Peyer's patch (tissue), 4 donors: Measurements from ENCODE around the gene FAM180A.

Source experiments
- POLR2A ChIP-seq, 2 donors: fragments of 450-650 bp; IDR thresholded peaks; one replicate each; pipeline ENCODE4 v1.5.1; 2017; ENCODE audit warnings: antibody characterized with exemption in 2 of 2, mild to moderate bottlenecking in 2 of 2, moderate library complexity in 2 of 2
- TF ChIP-seq, protein P1 (sequence below), 6 experiments: fragments of 450-650 bp in 4 of 6; fragments of 200-600 bp in 2 of 6; sonication (generic) in 1 of 6; IDR thresholded peaks; one replicate each; pipeline ENCODE4 v1.5.1; 2017 to 2019; ENCODE audit warnings: antibody characterized with exemption in 6 of 6, mild to moderate bottlenecking in 3 of 6, moderate library complexity in 1 of 6

DNA sequence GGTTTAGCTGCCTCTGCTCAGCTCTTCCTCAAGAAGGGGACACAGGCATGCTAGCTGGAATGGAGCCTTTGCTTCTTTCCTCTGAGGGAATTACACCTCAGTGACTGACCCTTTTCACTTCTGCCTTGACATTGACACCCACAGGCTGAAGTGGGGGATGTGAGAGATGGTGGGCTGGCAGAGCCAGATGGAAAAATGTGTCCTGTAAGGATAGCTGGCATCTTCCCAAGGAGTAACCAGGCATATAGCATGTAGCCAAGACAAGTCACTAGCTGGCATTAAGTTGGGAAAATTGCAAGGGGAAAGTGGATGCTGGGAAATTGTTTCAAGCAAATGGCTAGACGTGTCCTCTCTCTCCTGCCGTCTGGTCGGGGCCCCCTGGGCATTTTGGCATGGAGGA, 66.4 kb downstream of the FAM180A start:
- no peak for TF ChIP-seq POLR2A (IDR thresholded peaks at IDR 0.05)
- TF ChIP-seq, protein P1, sequence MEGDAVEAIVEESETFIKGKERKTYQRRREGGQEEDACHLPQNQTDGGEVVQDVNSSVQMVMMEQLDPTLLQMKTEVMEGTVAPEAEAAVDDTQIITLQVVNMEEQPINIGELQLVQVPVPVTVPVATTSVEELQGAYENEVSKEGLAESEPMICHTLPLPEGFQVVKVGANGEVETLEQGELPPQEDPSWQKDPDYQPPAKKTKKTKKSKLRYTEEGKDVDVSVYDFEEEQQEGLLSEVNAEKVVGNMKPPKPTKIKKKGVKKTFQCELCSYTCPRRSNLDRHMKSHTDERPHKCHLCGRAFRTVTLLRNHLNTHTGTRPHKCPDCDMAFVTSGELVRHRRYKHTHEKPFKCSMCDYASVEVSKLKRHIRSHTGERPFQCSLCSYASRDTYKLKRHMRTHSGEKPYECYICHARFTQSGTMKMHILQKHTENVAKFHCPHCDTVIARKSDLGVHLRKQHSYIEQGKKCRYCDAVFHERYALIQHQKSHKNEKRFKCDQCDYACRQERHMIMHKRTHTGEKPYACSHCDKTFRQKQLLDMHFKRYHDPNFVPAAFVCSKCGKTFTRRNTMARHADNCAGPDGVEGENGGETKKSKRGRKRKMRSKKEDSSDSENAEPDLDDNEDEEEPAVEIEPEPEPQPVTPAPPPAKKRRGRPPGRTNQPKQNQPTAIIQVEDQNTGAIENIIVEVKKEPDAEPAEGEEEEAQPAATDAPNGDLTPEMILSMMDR (IDR thresholded peaks at IDR 0.05) = no peak
